ENCODE data around the gene S100A2.

DNA sequence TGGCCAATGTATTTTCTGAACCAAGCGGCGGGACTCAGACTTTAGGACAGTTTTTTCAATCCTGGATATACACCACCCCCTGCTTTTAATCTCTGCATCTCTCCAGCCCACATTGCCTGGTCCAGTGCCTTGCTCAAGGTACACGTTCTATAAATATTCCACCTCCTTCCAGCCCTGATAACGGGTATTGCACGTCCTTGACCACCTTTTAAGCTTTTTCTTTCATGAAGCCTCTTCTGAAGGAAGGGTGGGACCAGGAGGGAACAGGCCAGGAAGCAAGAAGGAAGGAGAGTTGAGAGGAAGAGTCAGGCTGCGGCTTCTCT lies 43.9 kb upstream of the S100A2 start:
- TF ChIP-seq POLR2AphosphoS5 (IDR thresholded peaks at IDR 0.05; ENCODE audit: low read depth, low read length) (no peak), MAFK (conservative IDR thresholded peaks at IDR 0.05 in 1 of 2, IDR thresholded peaks at IDR 0.05 in 1 of 2; ENCODE audit: low read length in 2 of 2) (no peak), ZBTB7A (CRISPR knock-in tag; IDR thresholded peaks at IDR 0.05) (no peak), JUNB (CRISPR knock-in tag; IDR thresholded peaks at IDR 0.05; ENCODE audit: borderline replicate concordance) (no peak), EZH2 (conservative IDR thresholded peaks at IDR 0.05; ENCODE audit: low read depth, low read length) (no peak), UBTF (CRISPR knock-in tag; IDR thresholded peaks at IDR 0.05) (no peak), HOXD1 (CRISPR knock-in tag; IDR thresholded peaks at IDR 0.05) (no peak), ZNF629 (CRISPR knock-in tag; conservative IDR thresholded peaks at IDR 0.05) (no peak), TRIM24 (CRISPR knock-in tag; IDR thresholded peaks at IDR 0.05) (no peak), JUN (CRISPR knock-in tag; IDR thresholded peaks at IDR 0.05) (no peak), MXD1 (CRISPR knock-in tag; IDR thresholded peaks at IDR 0.05) (no peak), CREB1 (IDR thresholded peaks at IDR 0.05) (no peak), CREB1 (CRISPR knock-in tag; IDR thresholded peaks at IDR 0.05) (no peak), ZNF138 (CRISPR knock-in tag; IDR thresholded peaks at IDR 0.05; ENCODE audit: low read depth) (no peak)

Data from HepG2 (cell line).